DOHH2 (cell line): Measurements from ENCODE around the gene MAN1C1.

ENCODE experiments used
- H3F3A ChIP-seq: fragments of 200-600 bp; sonication (generic), shearing (Covaris generic); 2 replicates; pipeline ENCODE4 v1.6.0; 2016; ENCODE audit warnings: antibody characterized with exemption, mild to moderate bottlenecking; ENCODE audit not compliant: control insufficient read depth, insufficient read depth
- H3K27ac ChIP-seq: fragments of 200-600 bp; sonication (generic); 2 replicates; pipeline ENCODE4 v1.5.1; 2014; ENCODE audit warnings: low read depth, mild to moderate bottlenecking, low read length, moderate library complexity
- H3K27me3 ChIP-seq: fragments of 200-600 bp; sonication (generic); 2 replicates; pipeline ENCODE4 v1.6.1; 2014; ENCODE audit warnings: mild to moderate bottlenecking, low read length, mixed read lengths; ENCODE audit not compliant: control insufficient read depth
- H3K36me3 ChIP-seq: fragments of 200-600 bp; sonication (generic); 2 replicates; pipeline ENCODE4 v1.6.1; 2014; ENCODE audit warnings: mild to moderate bottlenecking, low read length, moderate library complexity, mixed read lengths; ENCODE audit not compliant: control insufficient read depth
- H3K4me1 ChIP-seq: fragments of 200-600 bp; sonication (generic); 2 replicates; pipeline ENCODE4 v1.6.1; 2014; ENCODE audit warnings: mild to moderate bottlenecking, low read length, mixed read lengths; ENCODE audit not compliant: control insufficient read depth
- H3K4me2 ChIP-seq: fragments of 200-600 bp; sonication (generic); 2 replicates; pipeline ENCODE4 v1.6.0; 2014; ENCODE audit warnings: mild to moderate bottlenecking, low read length, moderate library complexity
- H3K4me3 ChIP-seq: fragments of 200-600 bp; sonication (generic); 2 replicates; pipeline ENCODE4 v1.5.1; 2014; ENCODE audit warnings: mild to moderate bottlenecking, low read length, mixed read lengths
- H3K79me2 ChIP-seq: fragments of 200-600 bp; sonication (generic); 2 replicates; pipeline ENCODE4 v1.6.1; 2014; ENCODE audit warnings: mild to moderate bottlenecking, low read length, mixed read lengths; ENCODE audit not compliant: control insufficient read depth
- H3K9me2 ChIP-seq: fragments of 200-600 bp; sonication (generic); replicated peaks from 2 replicates; pipeline ENCODE4 v1.6.1; 2014; ENCODE audit warnings: mild to moderate bottlenecking, low read length, mixed read lengths; ENCODE audit not compliant: control insufficient read depth
- H3K9me3 ChIP-seq: fragments of 200-600 bp; sonication (generic); 2 replicates; pipeline ENCODE4 v1.6.1; 2014; ENCODE audit warnings: antibody characterized with exemption, low read length, mixed read lengths; ENCODE audit not compliant: control insufficient read depth, insufficient read depth
- H4K20me1 ChIP-seq: fragments of 200-600 bp; sonication (generic); 2 replicates; pipeline ENCODE4 v1.6.0; 2014; ENCODE audit warnings: low read depth, mild to moderate bottlenecking, antibody characterized with exemption, low read length, moderate library complexity; ENCODE audit not compliant: control insufficient read depth, insufficient read depth
- EZH2phosphoT487 ChIP-seq: fragments of 200-600 bp; sonication (generic); IDR thresholded peaks from 2 replicates; pipeline ENCODE4 v1.6.1; 2017; ENCODE audit warnings: borderline replicate concordance, mild to moderate bottlenecking, antibody characterized with exemption, low read length, moderate library complexity, mixed read lengths
- TF ChIP-seq, protein P1 (sequence below): fragments of 200-600 bp; sonication (generic); IDR thresholded peaks from one replicate; pipeline ENCODE4 v1.5.1; 2014; ENCODE audit warnings: antibody characterized with exemption, mild to moderate bottlenecking, low read depth, low read length; ENCODE audit not compliant: poor library complexity, severe bottlenecking

Gene MAN1C1

DNA sequence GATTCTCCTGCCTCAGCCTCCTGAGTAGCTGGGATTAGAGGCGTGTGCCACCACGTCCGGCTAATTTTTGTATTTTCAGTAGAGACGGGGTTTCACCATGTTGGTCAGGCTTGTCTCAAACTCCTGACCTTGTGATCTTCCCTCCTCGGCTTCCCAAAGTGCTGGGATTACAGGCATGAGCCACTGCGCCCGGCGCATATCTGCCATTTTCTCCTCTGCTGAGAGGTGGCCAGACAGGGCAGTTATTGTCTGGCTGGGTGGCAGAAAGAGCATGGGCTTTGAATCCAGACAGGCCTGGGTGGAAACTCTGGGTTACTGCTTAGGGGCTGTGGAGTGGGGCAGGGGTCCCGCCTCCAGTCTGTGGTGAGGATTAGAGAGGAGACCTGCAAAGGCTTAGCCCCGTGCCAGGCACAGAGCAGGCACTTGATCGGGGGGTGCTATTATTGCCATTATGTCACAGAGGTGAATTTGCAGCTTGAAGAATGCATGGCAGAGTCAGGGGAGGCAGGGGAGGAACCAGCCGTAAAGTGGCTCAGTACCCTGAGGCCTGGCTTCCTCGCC, 73.9 kb downstream of the MAN1C1 start:
- Histone ChIP-seq H4K20me1 (no peaks in the 10 kb centered on the region), H3K79me2 (no peaks in the 10 kb centered on the region), H3F3A (no peaks in the 10 kb centered on the region), H3K27me3 (peaks cover 10% of the 10 kb centered on the region), H3K4me1 (no peaks in the 10 kb centered on the region), H3K4me3 (no peak overlapping the region), H3K4me2 (no peak overlapping the region), H3K9me2 (no peaks in the 10 kb centered on the region), H3K9me3 (no peaks in the 10 kb centered on the region), H3K36me3 (no peaks in the 10 kb centered on the region), H3K27ac (no peak overlapping the region)
- TF ChIP-seq, protein P1, sequence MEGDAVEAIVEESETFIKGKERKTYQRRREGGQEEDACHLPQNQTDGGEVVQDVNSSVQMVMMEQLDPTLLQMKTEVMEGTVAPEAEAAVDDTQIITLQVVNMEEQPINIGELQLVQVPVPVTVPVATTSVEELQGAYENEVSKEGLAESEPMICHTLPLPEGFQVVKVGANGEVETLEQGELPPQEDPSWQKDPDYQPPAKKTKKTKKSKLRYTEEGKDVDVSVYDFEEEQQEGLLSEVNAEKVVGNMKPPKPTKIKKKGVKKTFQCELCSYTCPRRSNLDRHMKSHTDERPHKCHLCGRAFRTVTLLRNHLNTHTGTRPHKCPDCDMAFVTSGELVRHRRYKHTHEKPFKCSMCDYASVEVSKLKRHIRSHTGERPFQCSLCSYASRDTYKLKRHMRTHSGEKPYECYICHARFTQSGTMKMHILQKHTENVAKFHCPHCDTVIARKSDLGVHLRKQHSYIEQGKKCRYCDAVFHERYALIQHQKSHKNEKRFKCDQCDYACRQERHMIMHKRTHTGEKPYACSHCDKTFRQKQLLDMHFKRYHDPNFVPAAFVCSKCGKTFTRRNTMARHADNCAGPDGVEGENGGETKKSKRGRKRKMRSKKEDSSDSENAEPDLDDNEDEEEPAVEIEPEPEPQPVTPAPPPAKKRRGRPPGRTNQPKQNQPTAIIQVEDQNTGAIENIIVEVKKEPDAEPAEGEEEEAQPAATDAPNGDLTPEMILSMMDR = no peak
- TF ChIP-seq EZH2phosphoT487 = no peak

DNA sequence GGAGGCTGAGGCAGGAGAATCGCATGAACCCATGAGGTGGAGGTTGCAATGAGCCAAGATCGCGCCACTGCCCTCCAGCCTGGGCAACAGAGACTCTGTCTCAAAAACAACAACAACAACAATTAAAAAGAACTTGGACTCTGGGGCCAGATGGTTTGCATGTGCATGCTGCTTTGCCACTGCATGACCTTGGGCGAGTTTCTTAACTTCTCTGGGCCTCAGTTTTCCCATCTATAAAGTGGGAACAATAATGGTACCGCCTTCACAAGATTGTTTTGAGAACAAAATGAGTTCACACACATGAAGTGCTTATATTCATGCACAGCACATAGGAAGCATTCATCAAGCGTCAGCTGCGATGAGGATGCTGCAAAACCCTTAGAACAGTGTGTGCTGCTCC, 74.6 kb downstream of the MAN1C1 start:
- no peaks in the 10 kb centered on the region for H3K79me2 ChIP-seq
- H3K27ac ChIP-seq = no peak overlapping the region
- H3K9me2 ChIP-seq = no peaks in the 10 kb centered on the region
- H4K20me1 ChIP-seq = no peaks in the 10 kb centered on the region
- peaks cover 12% of the 10 kb centered on the region for H3K27me3 ChIP-seq
- no peaks in the 10 kb centered on the region for H3K9me3 ChIP-seq
- H3F3A ChIP-seq = no peaks in the 10 kb centered on the region
- TF ChIP-seq EZH2phosphoT487 = no peak
- TF ChIP-seq, protein P1 = no peak
- H3K4me1 ChIP-seq = no peaks in the 10 kb centered on the region
- H3K4me3 ChIP-seq = no peak overlapping the region
- no peak overlapping the region for H3K4me2 ChIP-seq
- no peaks in the 10 kb centered on the region for H3K36me3 ChIP-seq

DNA sequence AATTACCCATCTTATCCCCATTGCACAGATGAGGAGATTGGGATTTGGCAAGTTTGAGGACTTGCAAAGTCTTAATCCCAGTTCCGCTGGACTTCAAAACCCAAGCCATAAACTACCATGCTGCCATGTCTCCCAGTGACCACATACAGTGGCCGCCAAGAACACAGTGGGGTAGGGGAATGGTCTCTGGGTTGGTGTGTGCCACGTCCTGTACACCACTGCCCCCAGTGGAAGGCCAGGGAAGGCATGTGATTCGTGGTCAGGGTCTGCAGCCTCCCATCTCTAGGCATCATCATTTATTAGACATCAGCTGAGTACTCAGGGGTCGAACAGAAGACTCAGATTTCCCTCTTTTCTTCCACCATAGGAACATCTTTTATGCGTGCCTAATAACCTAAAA, 76.0 kb downstream of the MAN1C1 start:
- Histone ChIP-seq H3K36me3 (no peaks in the 10 kb centered on the region), H4K20me1 (no peaks in the 10 kb centered on the region), H3K4me2 (no peak overlapping the region), H3K79me2 (no peaks in the 10 kb centered on the region), H3K4me1 (no peaks in the 10 kb centered on the region), H3K4me3 (no peak overlapping the region), H3K9me3 (no peaks in the 10 kb centered on the region), H3K9me2 (no peaks in the 10 kb centered on the region), H3K27ac (no peak overlapping the region), H3K27me3 (peaks cover 16% of the 10 kb centered on the region), H3F3A (no peaks in the 10 kb centered on the region)
- TF ChIP-seq EZH2phosphoT487 = no peak
- TF ChIP-seq, protein P1 = peak; percentile 66
